Activated CD8-positive, alpha-beta memory T cell treated with anti-CD3 and anti-CD28 coated beads for 24 hours (primary cell): ENCODE data around the gene CNOT6.
"Not testable (repeated sequence)": the region's sequence is repeated elsewhere in the genome, so short reads cannot be mapped to it uniquely, and the experiment has no call there.

ENCODE experiments used
- DNase-seq: peaks from one replicate; pipeline ENCODE4 v3.0.0-alpha.2; 2020

Gene CNOT6

DNA sequence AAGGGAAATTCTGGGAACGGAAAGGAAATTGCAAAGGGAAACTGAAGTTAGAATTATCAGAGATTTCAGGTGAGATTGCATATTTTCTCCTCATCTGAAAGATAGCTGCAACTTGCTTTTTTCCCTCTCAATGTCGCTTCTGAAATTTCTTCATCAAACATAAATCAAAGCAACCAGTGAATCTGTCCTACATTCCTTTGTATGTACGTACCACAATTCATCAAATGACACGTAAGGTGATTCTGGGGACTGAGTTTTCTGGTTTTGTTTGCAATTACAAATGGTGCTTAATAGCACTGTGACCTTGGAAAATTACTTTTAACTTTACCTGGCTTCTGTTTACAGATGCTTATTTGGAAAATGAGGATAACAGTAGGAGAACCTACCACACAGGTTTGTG is 21.9 kb upstream of the CNOT6 start:
- no peak for DNase-seq

DNA sequence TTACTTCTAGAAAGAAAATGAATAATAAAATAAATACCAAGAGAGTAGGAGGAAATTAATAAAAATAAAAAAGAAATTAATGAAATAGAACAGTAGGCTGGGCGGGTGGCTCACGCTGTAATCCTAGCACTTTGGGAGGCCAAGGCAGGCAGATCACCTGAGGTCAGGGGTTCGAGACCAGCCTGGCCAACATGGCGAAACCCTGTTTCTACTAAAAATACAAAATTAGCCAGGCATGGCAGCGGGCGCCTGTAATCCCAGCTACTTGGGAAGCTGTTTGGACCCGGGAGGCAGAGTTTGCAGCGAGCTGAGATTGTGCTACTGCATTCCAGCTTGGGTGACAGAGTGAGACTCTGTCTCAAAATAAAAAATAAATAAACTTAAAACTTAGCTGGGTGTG is 20.8 kb upstream of the CNOT6 start:
- not testable (repeated sequence) for DNase-seq

GRCh38 chr5:180474569-180474968 is 19.6 kb upstream of the CNOT6 start:
- no peak for DNase-seq

GRCh38 chr5:180475969-180476524 is 18.1 kb upstream of the CNOT6 start:
- not testable (repeated sequence) for DNase-seq

GRCh38 chr5:180484813-180485212 is 9.4 kb upstream of the CNOT6 start:
- DNase-seq = no peak

DNA sequence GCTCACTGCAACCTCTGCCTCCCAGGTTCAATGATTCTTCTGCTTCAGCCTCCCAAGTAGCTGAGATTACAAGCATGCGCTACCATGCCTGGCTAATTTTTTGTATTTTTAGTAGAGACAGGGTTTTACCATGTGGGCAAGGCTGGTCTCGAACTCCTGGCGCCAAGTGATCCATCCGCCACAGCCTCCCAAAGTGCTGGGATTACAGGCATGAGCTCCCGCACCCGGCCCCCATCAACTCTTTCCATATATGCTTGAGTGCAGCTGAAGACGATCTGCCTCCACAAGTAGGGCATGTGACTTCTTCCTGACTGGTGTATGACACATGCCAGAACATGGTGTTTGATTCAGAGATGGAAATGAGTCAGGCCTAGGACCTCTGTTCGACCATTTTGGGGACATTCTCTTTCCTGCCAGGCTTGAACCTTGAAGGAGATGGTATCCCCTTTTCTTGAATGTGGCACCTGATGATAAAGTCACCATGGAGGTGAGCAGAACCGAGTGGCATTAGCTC is 7.5 kb upstream of the CNOT6 start:
- no peak for DNase-seq

- DNase-seq = no peak
These were observed 6.6 kb upstream of the CNOT6 start for GRCh38 chr5:180487556-180487955.

- no peak for DNase-seq
These were observed 2.7 kb upstream of the CNOT6 start for GRCh38 chr5:180491496-180491895.

GRCh38 chr5:180492226-180492903 is 1.8 kb upstream of the CNOT6 start:
- DNase-seq = no peak

DNA sequence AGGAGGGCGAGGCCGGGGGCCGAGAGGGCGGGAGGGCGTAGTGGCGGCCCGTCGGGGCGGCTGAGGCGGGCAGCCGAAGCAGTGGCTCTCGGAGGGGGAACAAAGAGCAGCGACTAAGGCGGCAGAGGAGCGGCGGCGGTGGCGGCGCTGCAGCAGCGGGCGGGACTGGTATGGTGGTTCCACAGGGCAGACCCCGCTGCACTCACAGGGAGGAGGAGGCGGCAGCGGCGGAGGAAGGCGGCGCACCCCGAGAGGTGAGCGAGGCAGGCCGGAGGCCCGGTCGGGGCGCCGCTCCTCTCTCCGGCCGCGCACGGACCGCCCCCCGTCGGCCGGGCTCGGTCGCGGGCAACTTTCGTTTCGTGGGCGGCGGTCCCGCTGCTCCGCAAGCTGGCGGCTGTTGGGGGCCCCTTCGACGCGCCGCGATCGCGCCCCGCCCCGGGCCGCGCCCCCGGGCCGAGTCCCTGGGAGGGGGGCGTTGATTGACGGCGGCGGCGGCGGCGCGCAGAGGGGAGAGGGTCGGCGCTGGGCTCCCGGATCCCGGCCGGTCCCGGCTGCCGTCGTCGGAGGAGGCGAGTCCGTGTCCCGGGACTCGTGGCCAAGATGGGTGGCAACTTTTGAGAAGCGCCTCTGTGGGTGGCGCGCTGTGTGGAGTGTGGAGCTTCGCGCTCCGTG is 467 bp downstream of the CNOT6 start:
- DNase-seq = no peak

DNA sequence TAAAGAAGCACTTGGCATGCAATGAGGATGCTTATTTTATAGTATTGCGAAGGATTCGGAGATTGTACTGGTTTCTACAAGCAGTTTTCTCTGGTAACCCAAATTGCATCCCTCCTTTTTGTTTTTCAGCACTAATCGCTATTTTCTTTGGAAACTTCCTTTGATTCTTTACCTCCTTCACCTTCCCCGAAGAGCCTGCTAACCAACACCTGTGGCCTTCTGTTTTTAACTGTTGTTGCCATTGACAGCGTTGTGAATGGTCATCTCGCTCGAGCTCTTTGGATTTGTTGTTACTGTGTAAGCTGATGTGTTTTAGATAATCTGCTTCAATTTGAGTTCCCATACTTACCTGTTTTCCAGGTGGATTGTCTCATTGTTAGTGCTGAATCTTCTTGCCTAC is 1.1 kb downstream of the CNOT6 start:
- peak; percentile 21 for DNase-seq

GRCh38 chr5:180495991-180496741 is 2.0 kb downstream of the CNOT6 start:
- DNase-seq = peak; percentile 40

- not testable (repeated sequence) for DNase-seq
These were observed 2.6 kb downstream of the CNOT6 start for GRCh38 chr5:180496806-180497205.

GRCh38 chr5:180497865-180498264 is 3.7 kb downstream of the CNOT6 start:
- not testable (repeated sequence) for DNase-seq

DNA sequence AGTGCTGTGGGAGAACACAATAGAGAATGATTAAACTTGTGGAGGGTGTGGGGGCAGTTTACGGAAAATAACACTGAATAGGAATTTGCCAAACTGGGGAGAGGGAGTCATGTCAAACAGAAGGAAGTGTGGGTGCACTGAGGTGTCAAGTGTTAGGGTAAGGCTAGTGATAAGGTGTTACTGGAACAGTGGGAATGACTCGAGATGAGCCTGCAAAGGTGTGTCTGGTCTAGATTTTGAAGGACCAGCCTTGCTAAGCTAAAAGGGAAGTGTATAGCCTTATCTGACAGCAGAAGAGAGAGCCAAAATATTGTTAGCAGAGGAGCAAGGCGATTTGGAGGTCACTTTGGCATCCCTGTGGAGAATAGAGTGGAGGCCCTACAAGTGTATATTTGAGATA is 4.2 kb downstream of the CNOT6 start:
- DNase-seq = no peak

DNA sequence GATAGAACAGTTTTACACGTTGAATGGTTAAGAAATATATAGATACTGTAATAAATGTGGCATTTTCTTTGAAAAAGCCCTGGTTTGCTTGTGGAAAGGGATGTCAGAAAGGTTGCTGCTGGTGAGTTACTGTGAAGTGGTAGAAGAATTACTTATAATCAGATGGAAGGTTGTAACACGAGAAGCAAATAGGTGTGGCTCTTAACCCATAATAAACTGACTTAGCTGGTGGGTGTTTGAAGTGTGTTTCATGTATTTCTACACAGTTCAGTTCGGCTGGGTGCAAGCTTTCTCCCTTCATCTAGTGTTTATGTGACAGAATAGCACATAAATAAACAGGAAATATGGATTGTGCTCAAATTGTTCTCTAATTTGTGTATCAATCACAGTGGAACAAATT is 5.5 kb downstream of the CNOT6 start:
- no peak for DNase-seq

DNA sequence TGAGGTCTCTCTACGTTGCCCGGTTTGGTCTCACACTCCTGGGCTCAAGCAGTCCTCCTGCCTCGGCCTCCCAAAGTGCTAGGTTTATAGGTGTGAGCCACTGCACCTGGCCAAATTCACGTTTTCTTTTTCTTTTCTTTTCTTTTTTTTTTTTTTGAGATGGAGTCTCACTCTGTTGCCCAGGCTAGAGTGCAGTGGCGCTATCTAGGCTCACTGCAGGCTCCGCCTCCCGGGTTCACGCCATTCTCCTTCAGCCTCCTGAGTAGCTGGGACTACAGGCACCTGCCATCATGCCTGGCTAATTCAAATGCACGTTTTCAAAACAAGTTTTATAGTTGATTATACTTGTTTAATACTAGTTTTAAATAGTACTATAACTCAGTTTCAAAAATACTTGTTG is 6.1 kb downstream of the CNOT6 start:
- DNase-seq = not testable (repeated sequence)

DNA sequence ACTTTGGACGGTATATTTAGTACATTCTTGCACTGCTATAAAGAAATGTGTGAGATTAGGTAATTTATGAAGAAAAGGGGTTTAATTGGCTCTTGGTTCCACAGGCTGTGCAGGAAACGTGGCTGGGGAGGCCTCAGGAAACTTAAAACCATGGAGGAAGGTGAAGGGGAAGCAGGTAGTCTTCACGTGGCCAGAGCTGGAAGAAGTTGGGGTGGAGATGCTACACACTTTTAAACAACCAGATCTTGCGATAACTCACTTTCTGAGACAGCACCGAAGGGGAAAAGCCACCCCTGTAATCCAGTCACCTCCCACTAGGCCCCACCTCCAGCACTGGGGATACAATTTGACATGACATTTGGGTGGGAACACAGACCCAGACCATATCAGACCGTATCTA is 13.5 kb downstream of the CNOT6 start:
- no peak for DNase-seq

DNA sequence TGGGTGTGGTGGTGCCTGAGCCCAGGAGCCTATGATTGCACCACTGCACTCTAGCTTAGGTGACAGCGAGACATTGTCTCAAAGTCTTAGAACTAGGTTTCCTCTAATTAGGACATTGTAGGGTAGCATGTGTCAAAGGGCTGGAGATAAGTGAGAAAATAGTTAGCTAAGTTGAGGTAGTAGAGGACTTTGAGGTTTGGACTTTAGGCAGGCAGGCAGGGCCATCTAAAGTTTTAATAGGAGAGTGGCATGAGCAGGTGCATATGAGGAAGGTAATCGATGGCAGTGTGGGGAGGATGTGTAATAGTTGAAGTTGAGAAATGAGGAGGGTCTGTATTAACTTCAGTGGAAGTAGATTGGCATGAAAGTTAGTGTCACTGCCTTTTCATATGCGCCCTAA is 21.1 kb downstream of the CNOT6 start:
- DNase-seq = no peak

DNA sequence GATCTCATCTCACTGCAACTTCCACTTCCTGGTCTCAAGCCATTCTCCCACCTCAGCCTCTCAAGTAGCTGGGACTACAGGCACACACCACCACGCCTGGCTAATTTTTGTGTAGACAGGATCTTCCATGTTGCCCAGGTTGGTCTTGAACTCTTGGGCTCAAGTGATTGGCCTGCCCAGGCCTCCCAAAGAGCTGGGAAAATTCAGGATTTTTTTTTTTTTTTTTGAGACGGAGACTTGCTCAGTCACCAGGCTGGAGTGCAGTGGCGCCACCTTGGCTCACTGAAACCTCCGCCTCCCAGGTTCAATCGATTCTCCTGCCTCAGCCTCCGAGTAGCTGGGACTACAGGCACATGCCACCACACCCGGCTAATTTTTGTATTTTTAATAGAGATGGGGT is 21.8 kb downstream of the CNOT6 start:
- not testable (repeated sequence) for DNase-seq

- no peak for DNase-seq
These were observed 22.3 kb downstream of the CNOT6 start for GRCh38 chr5:180516440-180516839.

DNA sequence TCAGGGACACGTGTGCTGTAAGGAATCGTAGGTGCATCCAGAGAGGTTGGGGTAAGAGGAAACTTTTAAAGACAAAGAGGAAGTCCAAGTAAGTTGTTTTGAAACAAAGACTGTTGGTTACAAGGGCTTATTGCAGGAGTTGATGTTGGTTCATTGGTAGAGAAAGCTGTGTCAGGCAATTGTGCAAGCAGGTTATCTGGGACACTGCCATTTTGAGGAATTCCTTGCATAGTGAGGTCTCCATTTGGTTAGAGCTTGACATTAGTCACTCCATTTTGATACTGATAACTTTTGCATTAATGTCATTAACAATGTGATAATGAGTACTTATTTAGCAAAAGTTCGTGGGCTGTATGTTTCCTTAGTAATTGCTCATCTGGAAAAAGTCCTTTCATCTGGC is 24.9 kb downstream of the CNOT6 start:
- DNase-seq = no peak

- DNase-seq = no peak
These were observed 26.9 kb downstream of the CNOT6 start for GRCh38 chr5:180521101-180521500.

GRCh38 chr5:180521591-180521990 is 27.4 kb downstream of the CNOT6 start:
- no peak for DNase-seq
